ENCODE measurements around the gene NOTO. TPM values are rescaled to one million over a fixed set of nuclear protein-coding genes. Genes with fewer than 3 reads are reported as not detected.

The NOTO gene
- total RNA-seq, 4 donors from 2014 or later, result not detected

GRCh38 chr2:73185965-73186364 is 16.4 kb upstream of the NOTO start:
- TF ChIP-seq CTCF (IDR thresholded peaks at IDR 0.05; ENCODE audit: low read depth), result no peak

GRCh38 chr2:73187549-73187948 is 14.8 kb upstream of the NOTO start:
- TF ChIP-seq CTCF (IDR thresholded peaks at IDR 0.05; ENCODE audit: low read depth), result no peak

- no peak for TF ChIP-seq CTCF (IDR thresholded peaks at IDR 0.05; ENCODE audit: low read depth)
These were observed 4.8 kb upstream of the NOTO start for GRCh38 chr2:73197579-73197978.

- no peak for TF ChIP-seq CTCF (IDR thresholded peaks at IDR 0.05; ENCODE audit: low read depth)
These were observed 794 bp downstream of the NOTO start for GRCh38 chr2:73203055-73203681.

- no peak for TF ChIP-seq CTCF (IDR thresholded peaks at IDR 0.05; ENCODE audit: low read depth)
These were observed 3.2 kb downstream of the NOTO start for GRCh38 chr2:73205611-73206010.

- TF ChIP-seq CTCF (IDR thresholded peaks at IDR 0.05; ENCODE audit: low read depth), result no peak
These were observed 5.9 kb downstream of the NOTO start for GRCh38 chr2:73208258-73208657.

- no peak for TF ChIP-seq CTCF (IDR thresholded peaks at IDR 0.05; ENCODE audit: low read depth)
These were observed 7.6 kb downstream of the NOTO start for GRCh38 chr2:73210019-73210418.

Data from subcutaneous adipose tissue (tissue), 4 donors.